Omental fat pad (tissue), 4 donors: ENCODE measurements around the gene ATP8B4. TPM values are rescaled to one million over a fixed set of nuclear protein-coding genes. Genes with fewer than 3 reads are reported as not detected.
A peak's percentile ranks its signal among the peaks of the same experiment; 100 is the strongest.

Experiments
- ATAC-seq: fragments of 150-250 bp; one replicate; pipeline ENCODE4 v1.9.1; 2016; ENCODE audit warnings: mild to moderate bottlenecking, moderate library complexity; ENCODE audit not compliant: low FRiP score
- DNase-seq: peaks from one replicate; pipeline ENCODE4 v3.0.0-alpha.2; 2019; ENCODE audit warnings: low spot score
- total RNA-seq, 4 donors: library from RNA; depleted of rRNA; stranded (reverse); fragments of >200 nt; gene quantifications; one replicate each; pipeline ENCODE4 v1.1.0, GENCODE V29; 2016
- TF ChIP-seq, protein P1 (sequence below), 3 donors: fragments of 450-650 bp; IDR thresholded peaks; one replicate each; pipeline ENCODE4 v1.5.1; 2016 to 2017; ENCODE audit warnings: antibody characterized with exemption in 3 of 3, mild to moderate bottlenecking in 3 of 3, moderate library complexity in 2 of 3

The ATP8B4 gene
- total RNA-seq, 4 donors from 2014 or later = 12.1 to 32.3 (median 16.5) TPM

- no peak for DNase-seq
- TF ChIP-seq, protein P1, sequence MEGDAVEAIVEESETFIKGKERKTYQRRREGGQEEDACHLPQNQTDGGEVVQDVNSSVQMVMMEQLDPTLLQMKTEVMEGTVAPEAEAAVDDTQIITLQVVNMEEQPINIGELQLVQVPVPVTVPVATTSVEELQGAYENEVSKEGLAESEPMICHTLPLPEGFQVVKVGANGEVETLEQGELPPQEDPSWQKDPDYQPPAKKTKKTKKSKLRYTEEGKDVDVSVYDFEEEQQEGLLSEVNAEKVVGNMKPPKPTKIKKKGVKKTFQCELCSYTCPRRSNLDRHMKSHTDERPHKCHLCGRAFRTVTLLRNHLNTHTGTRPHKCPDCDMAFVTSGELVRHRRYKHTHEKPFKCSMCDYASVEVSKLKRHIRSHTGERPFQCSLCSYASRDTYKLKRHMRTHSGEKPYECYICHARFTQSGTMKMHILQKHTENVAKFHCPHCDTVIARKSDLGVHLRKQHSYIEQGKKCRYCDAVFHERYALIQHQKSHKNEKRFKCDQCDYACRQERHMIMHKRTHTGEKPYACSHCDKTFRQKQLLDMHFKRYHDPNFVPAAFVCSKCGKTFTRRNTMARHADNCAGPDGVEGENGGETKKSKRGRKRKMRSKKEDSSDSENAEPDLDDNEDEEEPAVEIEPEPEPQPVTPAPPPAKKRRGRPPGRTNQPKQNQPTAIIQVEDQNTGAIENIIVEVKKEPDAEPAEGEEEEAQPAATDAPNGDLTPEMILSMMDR (IDR thresholded peaks at IDR 0.05) = no peak
- no peak for ATAC-seq
Observed at GRCh38 chr15:50148362-50148963, 29.4 kb upstream of the ATP8B4 start.

DNA sequence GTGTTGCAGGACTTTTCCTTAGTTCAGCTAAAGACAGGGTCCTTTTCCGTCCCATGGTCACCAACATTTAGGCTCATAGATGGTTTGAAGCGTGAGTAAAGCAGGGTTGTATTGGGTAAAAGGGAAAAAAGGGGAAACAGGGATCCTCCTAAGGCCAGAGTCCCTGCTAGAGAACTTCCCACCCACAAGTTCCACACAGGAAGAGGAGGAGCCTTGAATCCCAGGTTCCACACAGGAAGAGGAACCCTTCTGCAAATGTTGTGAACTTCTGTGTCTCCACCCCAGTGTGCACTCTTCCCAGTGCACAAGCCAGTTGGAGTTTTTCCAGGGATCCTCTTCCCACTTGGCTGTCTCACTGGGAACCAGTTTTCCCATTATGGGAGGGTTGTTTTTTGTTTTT, 27.6 kb upstream of the ATP8B4 start:
- ATAC-seq (no peak), DNase-seq (no peak)
- TF ChIP-seq, protein P1 (IDR thresholded peaks at IDR 0.05) = no peak

GRCh38 chr15:50145451-50145872, 26.4 kb upstream of the ATP8B4 start:
- DNase-seq (no peak), ATAC-seq (peak; percentile 83)
- TF ChIP-seq, protein P1 (IDR thresholded peaks at IDR 0.05) = peak in 1 of 3 donors; percentile 8

- ATAC-seq (no peak), DNase-seq (no peak)
- TF ChIP-seq, protein P1 (IDR thresholded peaks at IDR 0.05) = no peak
Observed at GRCh38 chr15:50144341-50145120, 25.5 kb upstream of the ATP8B4 start.

DNA sequence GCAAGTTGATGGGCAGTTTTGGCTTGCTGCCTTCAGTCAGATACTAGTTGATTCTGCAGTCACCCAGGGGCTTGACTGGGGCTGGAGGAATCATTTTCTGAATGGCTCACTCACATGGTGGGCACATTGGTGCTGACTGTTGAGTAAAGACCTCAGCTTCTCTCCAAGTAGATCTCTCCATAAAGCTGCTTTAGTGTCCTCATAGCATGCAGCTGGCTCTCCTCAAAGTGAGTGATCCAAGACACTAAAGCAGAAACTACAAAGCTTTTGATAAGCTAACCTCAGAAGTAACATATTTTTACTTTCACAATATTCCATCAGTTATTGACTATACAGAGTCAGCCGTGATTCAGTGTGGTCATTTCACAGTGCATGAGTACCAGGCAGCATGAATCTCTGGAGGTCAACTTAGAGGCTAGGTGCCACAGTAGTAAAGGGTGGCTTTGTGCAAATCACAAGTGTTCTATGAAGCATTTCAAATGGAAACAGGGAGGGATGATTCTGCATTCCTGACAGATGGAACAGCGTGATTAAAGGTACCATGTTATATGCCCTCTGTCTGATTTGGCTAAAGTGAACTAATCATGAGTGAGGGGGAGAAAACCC, 24.3 kb upstream of the ATP8B4 start:
- ATAC-seq (no peak), DNase-seq (no peak)
- TF ChIP-seq, protein P1 (IDR thresholded peaks at IDR 0.05) = no peak

- TF ChIP-seq, protein P1 (IDR thresholded peaks at IDR 0.05) = no peak
- ATAC-seq = no peak
- no peak for DNase-seq
Observed at GRCh38 chr15:50141856-50142255, 22.8 kb upstream of the ATP8B4 start.
